GM19043 (cell line): ENCODE measurements around the gene NDUFS6.

Experiments used
- ATAC-seq: cut with Tn5 transposase; IDR thresholded peaks from one replicate; pipeline ENCODE4 v1.9.1; 2021; ENCODE audit warnings: low read depth; ENCODE audit not compliant: unreplicated experiment

The NDUFS6 gene

DNA sequence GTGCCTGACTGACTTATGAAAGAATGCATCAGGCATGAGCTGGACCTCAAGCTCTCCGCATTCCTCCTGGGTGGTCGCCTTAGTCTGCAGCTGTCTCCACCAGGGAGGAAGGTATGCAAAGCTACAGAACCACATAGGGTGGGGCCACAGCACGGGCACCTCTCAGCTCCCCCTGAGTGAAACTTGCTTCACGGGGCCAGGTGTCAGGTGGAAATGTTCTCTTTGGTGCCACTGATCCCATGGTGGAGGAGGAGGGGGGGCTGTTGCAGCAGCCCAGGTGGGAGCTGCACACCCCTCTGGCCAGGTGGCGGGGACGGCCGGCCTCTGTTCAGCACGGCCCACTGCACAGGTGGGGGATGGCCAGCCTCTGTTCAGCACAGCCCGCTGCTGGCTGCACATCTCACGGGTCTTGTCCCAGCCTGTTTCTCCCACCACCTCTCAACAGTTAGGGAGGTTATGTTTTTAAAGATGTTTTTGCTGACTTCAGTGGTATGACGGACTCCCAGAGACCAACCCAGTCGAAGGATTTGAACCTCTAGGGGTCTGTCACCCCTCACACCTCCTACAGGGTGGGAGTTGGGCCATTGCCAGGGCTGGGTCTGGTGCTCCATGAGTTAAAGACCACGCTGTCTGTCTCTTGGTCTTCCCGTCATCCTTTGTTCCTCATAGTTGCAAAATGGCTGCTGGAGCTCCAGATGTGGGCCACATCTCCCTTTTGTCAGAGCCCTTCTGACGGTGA, 35.9 kb upstream of the NDUFS6 start:
- no peak for ATAC-seq

DNA sequence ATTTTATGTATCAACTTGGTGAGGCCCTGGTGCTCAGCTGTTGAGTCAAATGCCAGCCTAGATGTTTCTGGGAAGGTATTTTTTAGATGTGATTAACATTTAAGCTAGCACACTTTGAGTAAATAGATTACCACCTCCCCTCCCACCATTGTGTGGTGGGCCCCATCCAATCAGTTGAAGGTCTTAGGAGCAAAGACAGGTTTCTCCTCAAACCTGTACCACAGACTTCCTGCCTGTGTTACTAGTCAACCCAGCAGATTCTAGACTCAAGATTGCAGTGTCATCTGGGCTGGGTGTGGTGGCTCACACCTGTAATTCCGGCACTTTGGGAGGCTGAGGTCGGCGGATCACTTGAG, 35.3 kb upstream of the NDUFS6 start:
- ATAC-seq: no peak

DNA sequence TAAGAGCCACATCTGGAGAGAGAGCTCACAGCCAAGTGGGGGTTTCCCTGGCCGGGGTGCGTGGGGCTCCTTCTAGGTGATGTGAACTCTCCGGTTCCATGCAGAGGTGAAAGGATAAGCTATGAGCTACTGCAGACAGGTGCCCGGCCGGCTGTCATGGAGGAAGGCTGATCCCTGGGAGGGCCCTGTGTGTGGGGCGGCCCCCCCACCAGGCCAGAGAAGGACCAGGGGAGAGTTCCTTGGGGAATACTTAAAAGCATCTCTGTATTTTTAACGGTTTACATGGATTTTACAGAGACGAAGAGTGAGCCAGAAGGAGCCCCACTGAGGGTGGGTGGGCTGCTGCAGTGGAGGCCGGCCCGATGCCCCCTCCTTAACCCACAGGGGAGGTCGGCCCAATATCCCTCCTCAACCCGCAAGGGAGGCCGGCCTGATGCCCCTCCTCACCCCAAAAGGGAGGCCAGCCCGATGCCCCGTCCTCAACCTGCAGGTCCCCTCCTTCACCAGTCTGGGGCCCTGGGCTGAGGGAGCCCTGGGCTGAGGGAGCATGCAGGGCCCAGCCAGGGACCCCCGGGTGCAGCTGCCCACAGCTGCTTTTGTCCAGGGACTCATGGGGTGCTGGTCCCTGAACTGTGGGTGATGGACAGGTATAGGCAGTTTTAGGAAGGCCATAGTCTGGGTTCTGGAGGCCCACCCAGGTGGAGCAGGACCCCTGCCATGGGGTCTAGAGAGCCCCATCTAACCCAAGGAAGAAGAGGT, 33.5 kb upstream of the NDUFS6 start:
- no peak for ATAC-seq

- no peak for ATAC-seq
These were observed 32.8 kb upstream of the NDUFS6 start for GRCh38 chr5:1768283-1769000.

DNA sequence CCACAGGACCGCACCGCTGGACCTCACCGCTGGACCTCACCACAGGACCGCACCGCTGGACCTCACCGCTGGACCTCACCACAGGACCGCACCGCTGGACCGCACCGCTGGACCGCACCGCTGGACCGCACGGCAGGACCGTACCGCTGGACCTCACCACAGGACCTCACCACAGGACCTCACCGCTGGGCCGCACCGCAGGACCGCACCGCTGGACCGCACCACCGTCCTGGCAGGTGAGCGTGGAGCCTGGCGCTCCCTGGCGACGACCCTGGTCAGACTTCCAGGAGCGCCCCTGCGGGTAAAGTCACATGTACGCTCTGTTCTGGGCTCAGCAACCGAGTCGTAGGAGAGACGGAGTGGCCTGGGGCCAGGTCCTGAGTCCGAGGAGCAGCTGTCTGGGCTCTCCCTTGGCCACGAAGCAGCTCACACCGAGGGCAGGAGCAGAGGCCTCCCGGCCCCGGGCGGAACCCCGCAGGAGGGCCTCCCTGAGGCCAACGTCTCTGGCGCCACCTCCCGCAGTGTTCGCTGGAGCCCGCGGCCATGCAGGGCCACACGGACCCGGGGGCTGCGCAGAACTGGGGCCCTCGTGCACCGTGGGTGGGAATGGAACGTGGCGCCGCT, 32.1 kb upstream of the NDUFS6 start:
- no peak for ATAC-seq

DNA sequence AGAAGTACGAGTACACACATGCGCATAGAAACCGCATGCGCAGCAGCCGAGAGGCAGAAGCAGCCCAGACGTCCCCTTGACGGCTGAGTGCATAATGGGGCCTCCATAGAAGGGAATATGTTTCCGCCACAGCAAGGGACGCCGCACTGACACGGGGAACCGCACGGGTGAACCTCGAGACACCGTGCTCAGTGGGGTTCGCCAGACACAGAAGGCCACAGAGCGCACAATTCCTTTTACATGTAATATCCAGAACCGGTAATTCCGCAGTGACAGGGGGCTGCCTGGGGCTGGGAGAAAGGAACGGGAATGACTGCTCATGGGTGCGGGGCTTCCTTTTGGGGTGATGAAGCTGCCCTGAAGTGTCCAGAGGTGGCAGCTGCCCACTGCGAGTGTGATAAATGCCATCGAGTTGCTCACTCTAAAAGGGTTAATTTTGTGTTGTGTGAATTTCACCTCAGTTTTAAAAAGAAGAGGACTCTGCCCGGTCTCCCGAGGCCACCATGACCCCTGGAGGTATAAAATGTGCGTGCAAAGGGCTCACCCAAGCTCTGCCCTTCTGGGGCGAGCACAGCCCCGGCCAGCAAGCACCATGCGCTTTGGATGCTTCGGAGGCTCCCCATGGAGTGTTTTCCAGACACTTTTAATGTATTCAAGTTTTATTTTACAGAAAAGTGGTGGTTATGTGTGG, 31.3 kb upstream of the NDUFS6 start:
- no peak for ATAC-seq

DNA sequence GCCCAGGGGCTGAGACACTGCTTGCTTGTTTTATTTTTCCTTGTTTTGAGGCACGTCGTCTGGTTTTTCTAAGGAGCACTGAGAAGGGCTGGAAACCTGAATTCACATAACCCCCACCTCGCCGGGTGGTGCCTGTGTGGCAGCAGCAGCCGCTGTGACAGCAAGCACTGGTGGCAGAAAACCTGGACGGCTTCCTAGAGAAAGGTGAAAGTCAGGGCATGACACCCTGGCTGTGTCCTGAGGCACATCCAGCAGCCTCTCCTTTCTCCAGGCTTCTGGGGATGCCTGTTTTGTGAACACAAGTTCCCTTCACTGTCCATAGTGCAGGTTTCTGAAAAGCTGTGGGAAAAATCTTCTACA, 30.8 kb upstream of the NDUFS6 start:
- no peak for ATAC-seq

DNA sequence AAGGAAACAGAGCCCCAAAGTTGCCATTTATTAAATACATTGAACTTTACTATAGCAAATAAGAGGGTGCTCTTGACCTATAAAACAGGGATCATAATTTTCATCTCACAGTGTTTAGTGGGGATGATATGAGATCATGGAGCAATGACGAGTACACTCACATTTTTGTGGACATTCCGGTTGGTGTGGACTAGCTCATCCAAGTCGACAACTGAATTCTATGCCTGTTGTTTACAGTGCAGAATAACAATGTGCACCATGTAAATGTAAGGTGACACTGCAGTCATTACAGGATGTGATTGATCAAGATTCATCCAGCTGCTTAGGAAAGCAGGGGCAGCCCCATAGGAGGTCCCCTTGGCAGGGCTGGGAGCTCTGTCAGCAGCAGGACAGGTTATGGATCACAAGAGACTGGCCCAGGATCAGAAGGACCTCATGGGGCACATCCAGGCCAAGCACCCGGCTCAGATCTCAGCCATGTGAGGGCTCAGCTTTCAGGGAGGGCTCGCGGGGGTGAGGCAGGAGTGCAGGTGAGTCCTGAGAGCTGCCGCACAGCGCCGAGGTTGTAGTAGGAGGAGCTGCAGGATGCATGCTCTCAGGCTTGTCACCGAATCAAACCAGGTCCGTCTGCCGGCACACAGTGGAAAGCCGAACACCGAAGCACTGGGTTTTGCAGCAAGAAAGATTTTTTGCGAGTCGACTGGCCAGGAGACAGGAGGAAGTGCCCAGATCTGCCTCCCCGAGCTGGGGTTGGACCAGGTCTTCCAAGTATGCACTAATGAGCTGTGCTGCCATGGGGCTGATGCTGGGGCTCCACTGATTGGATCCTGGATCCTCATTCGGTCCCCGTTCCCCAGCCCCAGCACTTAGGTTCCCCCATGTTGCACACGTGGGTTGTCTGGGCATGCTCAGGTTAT, 29.8 kb upstream of the NDUFS6 start:
- ATAC-seq: no peak

GRCh38 chr5:1772634-1773033, 28.6 kb upstream of the NDUFS6 start:
- ATAC-seq: no peak

- ATAC-seq: no peak
These were observed 24.4 kb upstream of the NDUFS6 start for GRCh38 chr5:1776831-1777230.

GRCh38 chr5:1777281-1778137, 23.7 kb upstream of the NDUFS6 start:
- no peak for ATAC-seq

GRCh38 chr5:1778138-1779020, 22.8 kb upstream of the NDUFS6 start:
- ATAC-seq: no peak

GRCh38 chr5:1779021-1779680, 22.1 kb upstream of the NDUFS6 start:
- no peak for ATAC-seq

DNA sequence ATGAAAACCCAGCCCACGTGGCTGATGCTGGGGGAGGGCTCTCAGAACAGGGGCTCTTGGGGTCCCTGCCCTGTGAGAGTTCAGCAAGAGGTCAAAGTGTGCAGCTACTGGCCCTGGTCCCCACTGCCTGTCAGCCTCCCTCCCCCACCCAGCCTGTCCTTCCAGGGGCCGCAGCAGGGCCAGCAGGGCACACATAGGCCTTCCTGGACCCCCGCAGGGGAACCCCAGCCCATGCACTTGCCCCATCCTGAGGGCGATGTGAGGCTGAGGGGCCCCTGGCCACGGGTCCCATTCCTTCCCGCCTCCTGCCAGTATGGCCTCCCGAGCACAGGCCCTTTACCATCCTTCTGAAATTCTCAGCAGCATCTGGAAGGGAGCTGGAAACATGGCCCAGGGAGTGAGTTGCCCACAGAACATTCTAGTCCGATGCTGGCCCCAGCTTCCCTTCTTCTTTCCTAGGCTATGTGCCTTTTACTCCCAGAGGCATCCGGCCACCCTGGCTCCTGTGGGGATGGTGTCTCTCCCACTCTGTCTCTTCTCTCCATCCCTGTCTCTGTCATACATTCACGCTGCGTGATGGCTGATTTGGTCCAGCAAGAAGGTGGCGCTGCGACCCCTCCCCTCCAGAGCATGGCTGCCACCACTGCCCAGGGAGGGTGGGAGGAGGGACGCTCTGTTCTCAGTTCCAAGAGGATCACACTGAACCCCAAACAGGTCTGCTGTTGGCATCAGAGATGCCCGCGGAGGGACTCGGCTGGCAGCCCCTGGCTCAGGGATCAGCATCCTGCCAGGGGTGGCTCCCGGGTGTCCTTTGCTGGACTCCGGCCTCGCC, 21.2 kb upstream of the NDUFS6 start:
- no peak for ATAC-seq

- ATAC-seq: no peak
These were observed 20.6 kb upstream of the NDUFS6 start for GRCh38 chr5:1780614-1780930.

DNA sequence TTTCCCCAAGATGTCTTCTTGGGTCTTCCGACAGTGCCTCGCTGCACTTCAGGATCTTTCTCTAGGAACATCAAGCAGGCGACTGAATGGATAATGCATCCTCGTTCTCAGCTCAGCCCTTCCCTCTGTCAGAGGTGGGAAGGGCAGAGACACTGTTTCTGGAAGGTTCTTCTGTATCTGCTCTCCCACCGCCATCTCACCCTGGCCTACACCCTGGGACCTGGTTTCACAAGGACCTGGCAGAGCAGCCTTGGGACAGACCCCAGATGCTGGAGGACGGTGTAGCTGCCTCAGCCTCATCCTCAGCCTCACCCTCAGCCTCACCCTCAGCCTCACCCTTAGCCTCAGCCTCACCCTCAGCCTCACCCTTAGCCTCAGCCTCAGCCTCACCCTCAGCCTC, 20.1 kb upstream of the NDUFS6 start:
- no peak for ATAC-seq
